GM12878 (cell line): ENCODE results near the gene KATNIP. TPM values are rescaled to one million over a fixed set of nuclear protein-coding genes. Genes with fewer than 3 reads are reported as not detected.

ENCODE experiments used
- ATAC-seq: fragments of 200-7000 bp; cut with Tn5 transposase; 3 replicates; pipeline ENCODE4 v1.9.1; 2020; ENCODE audit warnings: mild to moderate bottlenecking, moderate library complexity
- BruUV-seq: library from RNA; stranded (reverse); fragments of 400-500 nt; replicated peaks from 2 replicates; lab custom pipeline; 2021; lab: Mats Ljungman, UMichigan
- CTCF ChIA-PET: fragments of 300-600 bp; sonication (Branson Sonifier 250); formaldehyde crosslinking; extraction: SDS; loops from one replicate; lab custom pipeline; 2021; ENCODE audit warnings: inconsistent platforms; lab: Yijun Ruan, JAX
- POLR2A ChIA-PET: fragments of 350-600 bp; formaldehyde crosslinking; extraction: SDS; loops from one replicate; lab custom pipeline; 2021; ENCODE audit warnings: inconsistent platforms; lab: Charles Lee
- RAD21 ChIA-PET: fragments of 300-600 bp; sonication (Branson Sonifier 250); formaldehyde crosslinking; loops from one replicate; lab custom pipeline; 2023; ENCODE audit warnings: antibody characterized with exemption; ENCODE audit not compliant: unreplicated experiment; lab: Charles Lee
- SMC1A ChIA-PET: fragments of 300-600 bp; sonication (Branson Sonifier 250); formaldehyde crosslinking; loops from one replicate; lab custom pipeline; 2023; ENCODE audit not compliant: unreplicated experiment, uncharacterized antibody; lab: Charles Lee
- DNase-seq: peaks from one replicate; pipeline ENCODE4 v3.0.0-alpha.2; 2011; ENCODE audit warnings: low read depth, low spot score
- FAIRE-seq: peaks from 3 replicates; lab custom pipeline; 2011; peaks lifted over from hg19 to GRCh38; lab: Jason Lieb, UNC
- H2AFZ ChIP-seq: 2 replicates; pipeline ENCODE4 v1.6.0; 2011; ENCODE audit warnings: low read depth, low read length, control low read depth; ENCODE audit not compliant: control insufficient read depth
- H3K27ac ChIP-seq: 2 replicates; pipeline ENCODE4 v1.5.1; 2011; ENCODE audit warnings: control low read depth; ENCODE audit not compliant: control insufficient read depth, insufficient read depth
- H3K27me3 ChIP-seq, 2 experiments: replicated peaks in 1 of 2; 2 replicates each; pipeline versions ENCODE4 v1.6.0 to v1.6.1; 2011; ENCODE audit warnings: low read length in 1 of 2; ENCODE audit not compliant: control insufficient read depth in 2 of 2, insufficient read depth in 2 of 2
- H3K36me3 ChIP-seq, 2 experiments: 2 replicates each; pipeline ENCODE4 v1.5.1; 2011; ENCODE audit warnings: low read length in 1 of 2; ENCODE audit not compliant: control insufficient read depth in 2 of 2, insufficient read depth in 2 of 2
- H3K4me1 ChIP-seq: 2 replicates; pipeline ENCODE4 v1.6.1; 2011; ENCODE audit warnings: mild to moderate bottlenecking, low read length, moderate library complexity, mixed read lengths; ENCODE audit not compliant: control insufficient read depth, insufficient read depth
- H3K4me2 ChIP-seq: 2 replicates; pipeline ENCODE4 v1.6.0; 2011; ENCODE audit warnings: control low read depth; ENCODE audit not compliant: control insufficient read depth, insufficient read depth
- H3K4me3 ChIP-seq: fragments of 200-600 bp; sonication (generic); 2 replicates; pipeline ENCODE4 v1.5.1; 2016
- H3K79me2 ChIP-seq: 2 replicates; pipeline ENCODE4 v1.6.0; 2011; ENCODE audit warnings: low read length; ENCODE audit not compliant: control insufficient read depth, insufficient read depth
- H3K9ac ChIP-seq: 2 replicates; pipeline ENCODE4 v1.8.0; 2011; ENCODE audit warnings: low read length, control low read depth, mixed read lengths; ENCODE audit not compliant: control insufficient read depth, insufficient read depth
- H3K9me3 ChIP-seq: replicated peaks from 3 replicates; pipeline ENCODE4 v1.5.1; 2011; ENCODE audit warnings: mild to moderate bottlenecking, low read length; ENCODE audit not compliant: control insufficient read depth, insufficient read depth
- H4K20me1 ChIP-seq: 2 replicates; pipeline ENCODE4 v1.6.0; 2011; ENCODE audit not compliant: control insufficient read depth, insufficient read depth
- ATF3 ChIP-seq: IDR thresholded peaks from 2 replicates; pipeline ENCODE4 v1.6.1; 2011; ENCODE audit warnings: low read depth, mild to moderate bottlenecking, low read length, moderate library complexity, borderline replicate concordance; ENCODE audit errors: extremely low read depth
- BCL3 ChIP-seq: IDR thresholded peaks from 2 replicates; pipeline ENCODE4 v1.6.1; 2011; ENCODE audit warnings: borderline replicate concordance, low read depth, mild to moderate bottlenecking, moderate library complexity, low read length; ENCODE audit not compliant: insufficient read depth, poor library complexity, severe bottlenecking
- CEBPZ ChIP-seq: fragments of 150-350 bp; IDR thresholded peaks from 2 replicates; pipeline ENCODE4 v1.6.1; 2016; ENCODE audit warnings: low read depth, low read length
- DPF2 ChIP-seq: fragments of 450-650 bp; IDR thresholded peaks from 2 replicates; pipeline ENCODE4 v1.6.1; 2017; ENCODE audit warnings: mild to moderate bottlenecking
- MEF2A ChIP-seq: IDR thresholded peaks from 2 replicates; pipeline ENCODE4 v1.6.1; 2011; ENCODE audit warnings: low read depth, mild to moderate bottlenecking, low read length, moderate library complexity; ENCODE audit not compliant: insufficient read depth
- MTA3 ChIP-seq: IDR thresholded peaks from 2 replicates; pipeline ENCODE4 v1.6.1; 2012; ENCODE audit warnings: low read length, inconsistent platforms, borderline replicate concordance
- NBN ChIP-seq: fragments of 450-650 bp; IDR thresholded peaks from 2 replicates; pipeline ENCODE4 v1.6.1; 2016
- NFIC ChIP-seq: IDR thresholded peaks from 2 replicates; pipeline ENCODE4 v1.6.1; 2012; ENCODE audit warnings: low read depth, mild to moderate bottlenecking, inconsistent platforms, low read length, moderate library complexity
- NFYB ChIP-seq: IDR thresholded peaks from 2 replicates; pipeline ENCODE4 v1.6.1; 2011; ENCODE audit warnings: low read depth, mild to moderate bottlenecking, low read length, improper control_type of control experiment, moderate library complexity; ENCODE audit not compliant: insufficient read depth
- RELA ChIP-seq: fragments of 450-650 bp; IDR thresholded peaks from 2 replicates; pipeline ENCODE4 v1.8.0; 2014; ENCODE audit warnings: borderline replicate concordance; ENCODE audit not compliant: partially characterized antibody
- SMARCA5 ChIP-seq: fragments of 450-650 bp; IDR thresholded peaks from 2 replicates; pipeline ENCODE4 v1.6.1; 2017; ENCODE audit warnings: mild to moderate bottlenecking
- SUPT20H ChIP-seq: IDR thresholded peaks from 2 replicates; pipeline ENCODE4 v1.6.1; 2011; ENCODE audit warnings: low read depth, mild to moderate bottlenecking, low read length, moderate library complexity, borderline replicate concordance; ENCODE audit not compliant: control insufficient read depth
- WGBS: methylation state at CpG from one replicate; pipeline ENCODE4 v1.1.6; 2016; ENCODE audit warnings: low lambda C conversion rate; ENCODE audit not compliant: insufficient replicate concordance, insufficient coverage; ENCODE audit errors: missing lambda C conversion rate; 5-methylcytosine and 5-hydroxymethylcytosine counted together
- in situ Hi-C: fragments of 300-500 bp; cut with MboI; formaldehyde crosslinking; loops from 9 replicates; pipeline ENCODE4 v1.14.3; 2018; ENCODE audit warnings: mixed read lengths
- intact Hi-C: fragments of 100-400 bp; cut with micrococcal nuclease; formaldehyde crosslinking; loops from one replicate; pipeline ENCODE4 v1.14.2; 2022; ENCODE audit not compliant: unreplicated experiment
- polyA plus RNA-seq, 11 experiments: library from polyadenylated mRNA; depleted of rRNA in 4 of 11; unstranded in 6 of 11; stranded (reverse) in 5 of 11; fragments of >200 nt; fragmentation: Nextera tagmentation in 4 of 11; fragmentation: Illumina TruSeq in 1 of 11; extraction: Ambion mirVana in 4 of 11; extraction: Trizol in 1 of 11; gene quantifications; 1 replicate in 1 of 11; 2 replicates in 10 of 11; pipeline versions ENCODE4 v1.2.1 to v1.2.3, GENCODE V29; 2011 to 2016; ENCODE audit warnings: inconsistent platforms in 2 of 11, missing spikeins in 2 of 11, low read depth in 1 of 11
- total RNA-seq, 4 experiments: library from RNA; depleted of rRNA in 3 of 4; stranded (reverse); fragments of >200 nt in 3 of 4; fragmentation: Illumina TruSeq in 1 of 4; extraction: Trizol in 1 of 4; gene quantifications; 2 replicates each; pipeline versions ENCODE4 v1.2.1 to v1.2.3, GENCODE V29; 2013 to 2021

Gene KATNIP
- total and polyA plus RNA-seq, 10 of the 15 experiments (the other 5 are each of a cell fraction or from before 2014, with no cell fraction given), result 1.6 to 13.8 (median 9.1) TPM

GRCh38 chr16:27572711-27573110, 22.8 kb downstream of the KATNIP start (continued):
- no peak for TF ChIP-seq CEBPZ
- no peak for TF ChIP-seq NBN
- TF ChIP-seq MTA3, result no peak
- TF ChIP-seq BCL3, result no peak
- TF ChIP-seq, all 136 proteins: peak for 0

GRCh38 chr16:27576729-27577128, 26.8 kb downstream of the KATNIP start:
- BruUV-seq, result no TSS peak
- Histone ChIP-seq H3K9ac (no peak overlapping the region), H3K27ac (no peak overlapping the region), H3K4me3 (no peak overlapping the region), H3K9me3 (no peaks in the 10 kb centered on the region), H3K27me3 (no peaks in the 10 kb centered on the region), H3K4me1 (peaks cover 7% of the 10 kb centered on the region), H3K79me2 (no peaks in the 10 kb centered on the region), H4K20me1 (no peaks in the 10 kb centered on the region), H3K36me3 (no peaks in the 10 kb centered on the region), H3K4me2 (no peak overlapping the region), H2AFZ (no peak overlapping the region)
- no peak for TF ChIP-seq ATF3
- no peak for TF ChIP-seq NFIC
- no peak for TF ChIP-seq DPF2
- no peak for TF ChIP-seq MEF2A
- TF ChIP-seq NFYB, result no peak
- TF ChIP-seq SUPT20H, result no peak
- TF ChIP-seq SMARCA5, result no peak
- TF ChIP-seq RELA, result no peak
- ChIA-PET CTCF (no interaction called here), POLR2A (interaction anchor here (0.6 kb wide), 1 partner anchor 31 kb away, joined by 3 read pairs; no protein-coding TSS in a partner anchor), SMC1A (no interaction called here), RAD21 (no interaction called here)
- WGBS, result 61% methylated on average over 5 of the region's 5 CpGs
- no peak for ATAC-seq
- intact Hi-C loops, result no loop called here
- in situ Hi-C loops, result no loop called here
- DNase-seq, result no peak
- no peak for FAIRE-seq
